ENCODE measurements around the gene EGFR. TPM values are rescaled to one million over a fixed set of nuclear protein-coding genes. Genes with fewer than 3 reads are reported as not detected.

Gene EGFR
- total and polyA plus RNA-seq, 2 donors (not counting 3 experiments of a cell fraction or from before 2014, with no cell fraction given) = 1.5 to 4.1 TPM

- Histone ChIP-seq H3K4me1 (ENCODE audit: control insufficient read depth, extremely low read depth, insufficient read depth, low read length) (peaks cover 10% of the 10 kb centered on the region), H3K27me3 (ENCODE audit: control insufficient read depth in 2 of 2, insufficient read depth in 2 of 2, low read length in 2 of 2) (no peaks in the 10 kb centered on the region), H3K79me2 (ENCODE audit: control insufficient read depth, insufficient read depth, low read length) (no peaks in the 10 kb centered on the region), H3K9me1 (replicated peaks; ENCODE audit: control insufficient read depth, extremely low read depth, insufficient read depth, low read length) (no peaks in the 10 kb centered on the region), H3K9ac (replicated peaks; ENCODE audit: extremely low read depth, insufficient read depth, low read length) (no peak overlapping the region), H3K9me3 (replicated peaks; ENCODE audit: control insufficient read depth, insufficient read depth, low read length) (no peaks in the 10 kb centered on the region), H3K36me3 (ENCODE audit: control insufficient read depth in 2 of 2, extremely low read depth in 1 of 2, insufficient read depth in 2 of 2, low read length in 2 of 2) (no peaks in the 10 kb centered on the region), H3K4me3 (replicated peaks in 1 of 3; ENCODE audit: insufficient read depth in 1 of 3, low read depth in 1 of 3, low read length in 3 of 3) (no peak overlapping the region), H3K4me2 (ENCODE audit: insufficient read depth, low read length) (no peak overlapping the region), H2AFZ (ENCODE audit: low read depth, low read length) (no peak overlapping the region), H4K20me1 (replicated peaks; ENCODE audit: control insufficient read depth, extremely low read depth, insufficient read depth, low read length) (no peaks in the 10 kb centered on the region), H3K27ac (ENCODE audit: insufficient read depth, low read depth, low read length) (no peak overlapping the region)
- dilution Hi-C loops (cut with MboI; ENCODE audit: extremely low pct_ligation_motif_present, low sequenced_read_pairs) (no loop called here), intact Hi-C loops (cut with micrococcal nuclease) (no loop called here)
- DNase-seq (ENCODE audit: low read depth, low spot score) (no peak), FAIRE-seq (no peak)
- TF ChIP-seq POLR2AphosphoS5 (IDR thresholded peaks at IDR 0.05; ENCODE audit: insufficient read depth, low read depth, low read length) (no peak), JUN (IDR thresholded peaks at IDR 0.05; ENCODE audit: borderline replicate concordance, insufficient read depth, insufficient read length, low read depth) (no peak), MYC (IDR thresholded peaks at IDR 0.05; ENCODE audit: low read depth, low read length) (no peak), MAX (IDR thresholded peaks at IDR 0.05; ENCODE audit: insufficient read depth, insufficient read length) (no peak), FOS (IDR thresholded peaks at IDR 0.05; ENCODE audit: borderline replicate concordance, insufficient read depth, low read length) (no peak), CTCF (IDR thresholded peaks at IDR 0.05; ENCODE audit: extremely low read depth in 1 of 2, insufficient read depth in 1 of 2, low read depth in 1 of 2, low read length in 2 of 2) (no peak), EZH2 (IDR thresholded peaks at IDR 0.05; ENCODE audit: borderline replicate concordance, low read depth, low read length, severe bottlenecking) (no peak), GATA2 (IDR thresholded peaks at IDR 0.05; ENCODE audit: insufficient read depth, insufficient read length, low read depth, low read length) (no peak), POLR2A (IDR thresholded peaks at IDR 0.05; ENCODE audit: low read depth, low read length) (no peak)
- CTCF ChIA-PET = interaction anchor here (1.0 kb wide), 1 partner anchor 9 kb away, joined by 3 read pairs; no protein-coding TSS in a partner anchor
- POLR2A ChIA-PET = no interaction called here
- no TSS peak for BruUV-seq (replicated peaks)
Measured at GRCh38 chr7:55172881-55173609, 154.2 kb downstream of the EGFR start.

Data from endothelial cell of umbilical vein (primary cell).